Renal pelvis (tissue), 12 donors: ENCODE results near the gene MED13L. TPM values are rescaled to one million over a fixed set of nuclear protein-coding genes. Genes with fewer than 3 reads are reported as not detected.

Experiments used
- DNase-seq: peaks from one replicate; pipeline ENCODE4 v3.0.0-alpha.2; 2013
- long read RNA-seq, 16 experiments: transcript quantifications; one replicate each; lab custom pipeline, GENCODE V29; 2026
- polyA plus RNA-seq, 3 donors: library from polyadenylated mRNA; unstranded; fragments of 120-200 nt; gene quantifications; one replicate each; pipeline ENCODE4 v1.2.1, GENCODE V29; 2013; ENCODE audit not compliant: insufficient read length in 3 of 3

Gene MED13L
- polyA plus RNA-seq: 10 to 100 TPM; 65.7 to 81.3 (median 80.4) TPM
- long read RNA-seq, donor 1, full-length matches to known transcripts: 8 of 8 reads
- long read RNA-seq, donor 1, partial matches to known transcripts: 0 of 8 reads
- long read RNA-seq, donor 1, other reads (novel, unspliced or antisense): 0 of 8 reads
- long read RNA-seq, donor 2, full-length matches to known transcripts: 7 of 7 reads
- long read RNA-seq, donor 2, partial matches to known transcripts: 0 of 7 reads
- long read RNA-seq, donor 2, other reads (novel, unspliced or antisense): 0 of 7 reads
- long read RNA-seq, donor 3, partial matches to known transcripts: 0 of 5 reads
- long read RNA-seq, donor 3, other reads (novel, unspliced or antisense): 0 of 5 reads
- long read RNA-seq, donor 4, partial matches to known transcripts: 0 of 1 reads
- long read RNA-seq, donor 4, other reads (novel, unspliced or antisense): 0 of 1 reads
- long read RNA-seq, donor 5, full-length matches to known transcripts: 4 of 4 reads
- long read RNA-seq, donor 5, partial matches to known transcripts: 0 of 4 reads
- long read RNA-seq, donor 5, other reads (novel, unspliced or antisense): 0 of 4 reads
- long read RNA-seq, donor 6, full-length matches to known transcripts: 3 of 8 reads
- long read RNA-seq, donor 6, partial matches to known transcripts: 5 of 8 reads
- long read RNA-seq, donor 6, other reads (novel, unspliced or antisense): 0 of 8 reads
- long read RNA-seq, donor 7, full-length matches to known transcripts: 15 of 15 reads
- long read RNA-seq, donor 7, partial matches to known transcripts: 0 of 15 reads
- long read RNA-seq, donor 7, other reads (novel, unspliced or antisense): 0 of 15 reads
- long read RNA-seq, donor 8, full-length matches to known transcripts: 2 of 2 reads
- long read RNA-seq, donor 8, partial matches to known transcripts: 0 of 2 reads
- long read RNA-seq, donor 8, other reads (novel, unspliced or antisense): 0 of 2 reads
- long read RNA-seq, donor 9, full-length matches to known transcripts: 5 of 5 reads
- long read RNA-seq, donor 9, partial matches to known transcripts: 0 of 5 reads
- long read RNA-seq, donor 9, other reads (novel, unspliced or antisense): 0 of 5 reads
- long read RNA-seq, donor 10, full-length matches to known transcripts: 6 of 11 reads
- long read RNA-seq, donor 10, partial matches to known transcripts: 5 of 11 reads
- long read RNA-seq, donor 10, other reads (novel, unspliced or antisense): 0 of 11 reads
- long read RNA-seq, donor 11, full-length matches to known transcripts: 4 of 4 reads
- long read RNA-seq, donor 11, partial matches to known transcripts: 0 of 4 reads
- long read RNA-seq, donor 11, other reads (novel, unspliced or antisense): 0 of 4 reads
- long read RNA-seq, donor 12, full-length matches to known transcripts: 5 of 14 reads
- long read RNA-seq, donor 12, partial matches to known transcripts: 9 of 14 reads
- long read RNA-seq, donor 12, other reads (novel, unspliced or antisense): 0 of 14 reads
- long read RNA-seq, donor 13, partial matches to known transcripts: 0 of 4 reads
- long read RNA-seq, donor 13, other reads (novel, unspliced or antisense): 0 of 4 reads
- long read RNA-seq, donor 14: 0 reads
- long read RNA-seq, donor 15, full-length matches to known transcripts: 4 of 10 reads
- long read RNA-seq, donor 15, partial matches to known transcripts: 6 of 10 reads
- long read RNA-seq, donor 15, other reads (novel, unspliced or antisense): 0 of 10 reads
- long read RNA-seq, donor 16, full-length matches to known transcripts: 2 of 2 reads
- long read RNA-seq, donor 16, partial matches to known transcripts: 0 of 2 reads
- long read RNA-seq, donor 16, other reads (novel, unspliced or antisense): 0 of 2 reads

DNA sequence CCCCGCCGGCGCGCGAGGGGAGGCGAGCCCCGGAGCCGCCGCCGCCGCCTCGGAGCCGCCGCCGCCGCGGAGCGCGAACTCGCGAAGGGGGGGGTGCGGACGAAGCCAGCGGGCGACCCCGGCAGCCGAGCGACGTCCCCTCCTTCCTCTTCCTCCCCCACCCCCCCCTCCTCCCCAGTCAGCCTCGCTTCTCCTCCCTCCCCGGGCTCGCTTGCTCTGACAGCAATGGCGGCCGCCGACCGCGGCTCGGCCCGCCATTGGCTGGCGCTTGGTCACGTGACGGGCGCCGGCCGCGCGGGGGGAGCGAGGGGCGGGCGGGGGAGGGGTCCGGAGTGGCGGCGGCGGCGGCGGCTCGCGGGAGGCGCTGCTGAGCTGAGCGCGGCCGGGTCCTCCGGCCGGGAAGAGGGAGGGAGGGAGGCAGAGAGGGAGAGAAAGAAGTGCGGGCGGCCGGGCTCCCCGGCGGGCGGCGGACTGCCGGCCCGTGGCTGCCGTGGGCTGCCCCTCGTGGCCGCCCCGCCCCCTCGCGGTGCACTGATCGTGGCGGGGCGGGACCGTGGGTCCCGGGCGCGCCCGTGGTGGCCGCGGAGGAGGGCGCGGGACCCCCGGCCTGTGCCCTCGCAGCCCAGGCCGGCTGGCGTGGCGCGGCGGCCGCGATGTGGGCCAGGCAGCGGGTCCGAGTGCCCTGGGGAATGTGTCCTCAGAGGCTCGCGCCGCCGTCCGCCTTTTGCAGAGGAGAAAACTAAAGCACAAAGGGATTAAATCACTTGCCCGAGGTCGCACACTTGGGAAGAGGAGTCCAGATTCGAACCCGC is at the start of gene MED13L:
Gene MED13L (minus strand): TSS at position 227 of the 812 bp plus-strand sequence. CDS start 562 bp downstream, outside the sequence.
- peak; percentile 89 for DNase-seq

- DNase-seq: no peak
Measured at GRCh38 chr12:116325336-116325664, 47.8 kb upstream of the MED13L start.

DNA sequence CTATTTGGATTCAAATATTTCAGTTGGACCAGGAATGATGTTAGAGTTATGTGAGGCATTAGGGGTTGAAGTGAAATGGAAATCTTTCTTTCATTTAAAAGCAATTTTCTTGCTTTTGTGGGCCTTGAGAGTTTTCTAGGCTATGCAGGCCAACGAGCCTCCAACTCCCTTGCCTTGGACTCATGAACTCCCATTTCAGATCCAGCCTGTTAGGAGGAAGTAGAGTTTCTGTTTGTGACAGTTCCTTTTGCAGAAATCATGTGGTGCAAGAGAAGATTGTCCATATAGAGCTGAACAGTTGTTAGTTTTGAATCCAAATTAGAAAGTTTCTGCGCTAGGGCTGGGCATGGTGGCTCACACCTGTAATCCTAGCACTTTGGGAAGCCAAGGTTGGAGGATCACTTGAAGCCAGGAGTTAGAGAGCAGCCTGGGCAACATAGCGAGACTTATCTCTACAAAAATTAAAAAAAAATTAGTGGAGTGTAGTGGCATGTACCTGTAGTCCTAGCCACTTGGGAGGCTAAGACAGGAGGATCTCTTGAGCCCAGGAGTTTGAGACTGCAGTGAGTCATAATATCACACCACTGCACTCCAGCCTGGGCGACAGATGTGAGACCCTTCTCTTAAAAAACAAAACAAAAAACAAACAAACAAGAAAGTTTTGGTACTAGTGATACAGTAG is 47.3 kb upstream of the MED13L start:
- no peak for DNase-seq

GRCh38 chr12:116323406-116324386 is 46.2 kb upstream of the MED13L start:
- DNase-seq: no peak

DNA sequence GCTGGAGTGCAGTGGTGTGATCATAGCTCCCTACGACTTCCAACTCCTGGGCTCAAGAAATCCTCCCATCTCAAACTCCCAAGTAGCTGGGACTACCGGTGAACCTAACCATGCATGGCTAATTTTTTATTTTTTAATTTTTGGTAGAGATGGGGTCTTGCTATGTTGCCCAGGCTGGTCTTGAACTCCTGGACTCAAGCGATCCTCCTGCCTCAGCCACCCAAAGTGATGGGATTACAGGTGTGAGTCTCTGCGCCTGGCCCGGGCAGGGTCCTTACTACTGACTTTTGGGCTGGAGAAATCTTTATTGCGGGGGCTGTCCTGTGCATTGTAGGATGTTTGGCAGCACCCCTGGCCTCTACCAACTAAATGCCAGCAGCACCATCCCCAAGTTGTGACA is 44.4 kb upstream of the MED13L start:
- no peak for DNase-seq

DNA sequence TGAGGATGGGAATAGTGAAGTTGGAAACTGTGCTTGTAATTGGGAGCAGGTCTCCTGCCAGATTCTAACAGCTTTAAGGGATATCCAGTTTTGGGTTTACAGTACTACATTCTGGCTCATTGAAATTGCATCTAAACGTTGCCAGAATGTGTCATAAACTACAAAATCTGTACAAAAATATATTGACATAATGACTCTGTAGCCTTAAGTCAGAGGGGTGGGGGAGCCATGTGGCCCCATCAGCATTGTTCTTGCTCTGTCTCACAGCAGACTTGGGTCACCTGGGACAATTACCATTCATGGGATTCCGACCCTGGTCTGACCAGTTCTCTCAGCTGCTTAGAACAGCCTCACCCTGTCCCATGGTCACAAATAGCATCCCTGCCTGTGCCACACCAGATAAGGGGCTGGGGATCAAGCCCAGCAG is 43.3 kb upstream of the MED13L start:
- DNase-seq: no peak

DNA sequence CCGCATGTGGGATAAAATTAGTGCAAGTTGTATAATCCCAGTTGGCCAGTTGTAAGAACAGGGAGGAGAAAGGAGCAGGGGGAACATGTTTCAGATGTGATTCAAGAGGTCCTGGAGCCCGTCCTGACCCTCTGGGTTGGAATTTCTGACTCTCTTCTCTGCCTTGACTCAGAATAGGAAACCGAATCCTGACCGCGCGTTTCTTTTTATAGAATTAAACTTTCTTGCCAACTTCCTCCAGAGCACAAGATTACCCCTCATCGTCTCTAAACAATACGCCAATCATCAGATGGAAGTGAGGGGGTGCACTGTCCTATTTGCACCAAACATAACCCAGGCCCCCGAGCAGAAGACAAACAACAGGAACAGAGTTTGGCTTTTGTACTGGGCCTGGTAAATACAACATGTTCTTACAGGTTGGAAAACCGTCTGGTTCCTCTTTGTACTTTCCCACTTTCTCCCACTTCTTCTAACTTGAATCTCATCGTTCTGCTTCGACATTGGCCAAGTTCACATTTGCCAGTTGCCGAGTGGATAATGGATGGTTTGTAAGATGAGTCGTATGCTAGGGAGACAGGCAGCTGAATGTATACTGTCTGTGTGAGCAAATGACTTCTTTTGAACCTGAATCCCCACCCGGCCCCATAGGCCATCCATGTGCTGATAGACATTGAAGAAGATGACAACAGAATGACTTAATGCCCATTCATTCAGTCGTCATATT is 42.6 kb upstream of the MED13L start:
- DNase-seq: no peak

DNA sequence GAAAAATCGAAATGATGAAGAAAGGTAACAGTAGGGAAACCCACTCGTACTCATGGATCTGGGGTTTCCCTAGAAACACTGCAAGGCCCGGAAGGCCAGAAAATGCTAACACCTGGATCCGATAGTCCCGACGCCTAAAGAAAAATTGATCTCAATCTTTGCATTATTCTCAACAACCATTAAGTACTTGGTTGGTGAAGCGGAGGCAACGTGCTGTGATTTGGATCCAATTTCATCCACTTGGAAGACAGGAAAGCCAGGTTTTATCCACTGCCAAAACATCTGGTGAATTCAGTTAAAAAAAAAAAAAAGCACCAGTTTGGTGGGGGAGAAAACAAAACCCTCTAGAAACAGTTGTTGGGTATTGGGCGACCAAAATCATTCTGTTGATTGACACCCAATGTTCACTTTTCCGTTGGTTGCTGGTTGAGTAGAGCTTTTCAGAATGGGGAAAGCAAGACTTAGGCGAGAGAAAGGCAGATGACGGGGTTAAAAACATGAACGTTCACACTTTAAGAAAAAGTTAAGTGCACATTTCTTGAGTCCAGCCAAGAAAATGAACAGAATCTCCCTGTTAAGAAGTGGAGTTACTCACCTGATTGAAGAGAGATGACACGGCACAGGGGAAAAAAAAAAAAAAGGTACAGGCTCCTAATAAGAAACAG is 41.9 kb upstream of the MED13L start:
- DNase-seq: no peak

DNA sequence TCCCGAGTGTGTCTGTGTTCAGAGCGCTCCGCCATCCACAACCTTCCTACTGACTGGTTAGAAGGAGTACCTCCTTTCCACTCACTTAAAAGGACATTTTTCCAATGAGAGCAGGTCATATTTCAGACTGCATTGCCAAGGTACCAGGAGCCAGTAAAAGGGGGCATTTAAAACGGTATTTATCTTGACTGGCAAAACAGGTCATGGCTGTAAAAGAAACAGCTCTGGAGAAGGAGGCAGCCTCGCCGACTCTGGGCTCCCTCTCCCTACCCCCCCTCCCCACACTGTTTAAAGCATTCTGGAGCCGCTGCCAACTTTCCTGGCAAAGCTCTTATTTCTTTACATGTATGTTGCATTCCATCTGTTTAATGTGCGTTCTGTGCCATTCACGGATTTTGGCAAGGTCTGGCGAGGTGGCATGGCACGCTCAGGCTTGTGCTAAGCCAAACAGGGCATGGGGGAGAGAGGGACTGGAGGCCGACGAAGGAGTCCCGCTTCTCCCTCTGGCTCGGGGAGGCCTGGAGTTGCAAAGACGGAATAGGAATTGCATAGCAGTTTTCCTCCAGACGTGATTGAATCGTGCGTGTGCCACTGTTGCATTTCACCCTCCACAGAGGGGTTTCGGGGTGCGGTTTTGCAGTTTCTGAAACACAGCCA is 41.2 kb upstream of the MED13L start:
- DNase-seq: no peak

- no peak for DNase-seq
Measured at GRCh38 chr12:116317986-116318575, 40.6 kb upstream of the MED13L start.

DNA sequence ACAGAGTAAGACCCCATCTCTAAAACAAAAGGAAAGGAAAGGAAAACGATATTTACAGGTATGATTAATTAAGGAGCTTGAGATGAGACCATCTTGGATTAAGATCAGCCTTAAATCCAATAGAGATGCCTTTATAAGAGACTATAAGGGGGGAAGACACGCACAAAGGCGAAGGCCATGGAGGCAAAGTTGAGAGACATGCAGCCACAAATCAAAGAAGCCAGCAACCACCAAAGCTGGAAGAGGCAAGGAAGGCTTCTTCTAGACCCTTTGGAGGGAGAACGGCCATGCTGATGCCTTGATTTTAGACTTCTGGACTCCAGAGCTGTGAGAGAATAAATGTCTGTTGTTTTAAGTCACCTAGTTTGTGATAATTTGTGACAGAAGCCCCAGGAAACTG is 39.6 kb upstream of the MED13L start:
- no peak for DNase-seq

DNA sequence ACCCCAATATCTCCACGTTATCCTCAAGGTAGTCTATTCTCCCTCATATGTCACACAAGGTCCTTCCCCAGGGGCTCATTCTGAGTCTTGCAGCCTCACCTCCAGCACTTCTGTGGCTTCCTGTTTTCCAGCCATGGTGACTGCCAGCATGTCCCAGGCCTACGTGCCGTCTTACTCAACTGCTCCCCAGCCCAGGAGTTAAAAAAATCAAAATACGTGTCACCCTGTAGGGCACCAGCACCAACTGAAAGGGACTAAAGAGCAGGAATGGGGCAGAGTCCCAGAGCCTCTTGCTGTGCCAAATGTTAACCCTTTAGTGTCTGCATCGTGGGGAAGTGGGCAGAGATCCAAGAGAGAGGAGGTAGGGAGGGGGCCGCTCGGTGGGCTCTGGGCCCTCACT is 37.0 kb upstream of the MED13L start:
- no peak for DNase-seq

DNA sequence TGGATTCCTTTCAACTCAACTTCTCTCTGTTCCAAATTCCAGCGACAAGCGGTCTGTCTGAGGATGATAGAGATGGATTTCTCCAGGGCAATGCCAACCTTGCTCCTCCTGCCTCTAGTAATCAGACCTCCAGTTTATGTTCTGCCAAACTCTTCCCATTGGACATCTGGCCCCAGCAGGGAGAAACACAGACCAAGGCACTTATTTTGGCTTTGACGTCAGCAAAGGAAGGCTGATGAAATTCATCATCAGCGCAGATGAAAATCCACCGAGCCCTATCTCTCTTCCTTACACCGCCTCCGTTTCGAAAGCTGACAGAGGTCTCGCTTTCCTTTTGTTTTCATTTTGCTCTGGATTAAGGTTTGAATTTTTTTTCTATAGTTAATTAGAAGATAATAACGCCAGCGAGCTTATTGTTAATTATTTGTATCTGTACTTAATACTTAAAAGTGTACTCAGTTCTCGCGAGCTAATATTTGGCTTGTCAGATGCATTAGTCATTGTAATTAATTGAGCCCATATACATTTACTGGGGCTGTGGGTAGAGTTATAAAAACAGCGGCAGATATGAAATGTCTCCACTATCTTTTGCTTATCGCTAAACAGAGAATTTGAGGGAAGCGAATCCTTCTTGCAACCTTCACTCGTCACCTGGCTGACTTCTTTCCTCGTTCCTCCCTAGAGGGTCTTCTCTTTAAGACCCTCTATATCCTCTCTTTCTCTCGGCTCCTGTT is 35.9 kb upstream of the MED13L start:
- no peak for DNase-seq

GRCh38 chr12:116310082-116310481 is 32.6 kb upstream of the MED13L start:
- DNase-seq: no peak

- no peak for DNase-seq
Measured at GRCh38 chr12:116309343-116309742, 31.9 kb upstream of the MED13L start.
